ENCODE data around the gene RIF1.

The RIF1 gene

GRCh38 chr2:151423760-151424159 is 14.1 kb downstream of the RIF1 start:
- DNase-seq, result no peak

- DNase-seq, result no peak
Observed at GRCh38 chr2:151437630-151438029, 27.9 kb downstream of the RIF1 start.

GRCh38 chr2:151438506-151438905 is 28.8 kb downstream of the RIF1 start:
- DNase-seq, result no peak

- no peak for DNase-seq
Observed at GRCh38 chr2:151439127-151439526, 29.4 kb downstream of the RIF1 start.

GRCh38 chr2:151459358-151459757 is 49.7 kb downstream of the RIF1 start:
- DNase-seq, result no peak

GRCh38 chr2:151465771-151466170 is 56.1 kb downstream of the RIF1 start:
- DNase-seq, result no peak

- DNase-seq, result no peak
Observed at GRCh38 chr2:151470556-151470955, 60.9 kb downstream of the RIF1 start.

- DNase-seq, result no peak
Observed at GRCh38 chr2:151472966-151473365, 63.3 kb downstream of the RIF1 start.

GRCh38 chr2:151475071-151475470 is 65.4 kb downstream of the RIF1 start:
- no peak for DNase-seq

GRCh38 chr2:151476287-151476686 is 66.6 kb downstream of the RIF1 start:
- DNase-seq, result no peak

GRCh38 chr2:151478011-151478410 is 68.3 kb downstream of the RIF1 start:
- no peak for DNase-seq

- no peak for DNase-seq
Observed at GRCh38 chr2:151481744-151482143, 72.0 kb downstream of the RIF1 start.

GRCh38 chr2:151482171-151482725 is 72.5 kb downstream of the RIF1 start:
- DNase-seq, result no peak

GRCh38 chr2:151483546-151483945 is 73.8 kb downstream of the RIF1 start:
- DNase-seq, result no peak

GRCh38 chr2:151484100-151484499 is 74.4 kb downstream of the RIF1 start:
- DNase-seq, result no peak

GRCh38 chr2:151486053-151486452 is 76.4 kb downstream of the RIF1 start:
- DNase-seq, result no peak

- DNase-seq, result no peak
Observed at GRCh38 chr2:151490276-151490675, 80.6 kb downstream of the RIF1 start.

GRCh38 chr2:151491496-151491895 is 81.8 kb downstream of the RIF1 start:
- no peak for DNase-seq

GRCh38 chr2:151498178-151498577 is 88.5 kb downstream of the RIF1 start:
- DNase-seq, result no peak

GRCh38 chr2:151506170-151506569 is 96.5 kb downstream of the RIF1 start:
- no peak for DNase-seq

GRCh38 chr2:151508519-151508918 is 98.8 kb downstream of the RIF1 start:
- no peak for DNase-seq

- no peak for DNase-seq
Observed at GRCh38 chr2:151518802-151519201, 109.1 kb downstream of the RIF1 start.

- DNase-seq, result no peak
Observed at GRCh38 chr2:151520976-151521375, 111.3 kb downstream of the RIF1 start.

- no peak for DNase-seq
Observed at GRCh38 chr2:151522556-151522955, 112.9 kb downstream of the RIF1 start.

- DNase-seq, result no peak
Observed at GRCh38 chr2:151523850-151524249, 114.1 kb downstream of the RIF1 start.

Data from NCI-H524 (cell line).